GM18508 (cell line): ENCODE measurements around the gene CEP44.
"Not testable (repeated sequence)": the region's sequence is repeated elsewhere in the genome, so short reads cannot be mapped to it uniquely, and the experiment has no call there.

Experiments
- ATAC-seq: cut with Tn5 transposase; IDR thresholded peaks from one replicate; pipeline ENCODE4 v1.9.1; 2021; ENCODE audit warnings: moderate number of reproducible peaks; ENCODE audit not compliant: insufficient read depth, unreplicated experiment

Gene CEP44

GRCh38 chr4:174380206-174380605, 96.5 kb downstream of the CEP44 start:
- not testable (repeated sequence) for ATAC-seq

- no peak for ATAC-seq
Measured at GRCh38 chr4:174380699-174381439, 97.2 kb downstream of the CEP44 start.

GRCh38 chr4:174381440-174381800, 97.7 kb downstream of the CEP44 start:
- ATAC-seq: no peak
